Activated naive CD4-positive, alpha-beta T cell treated with anti-CD3 and anti-CD28 coated beads, Interleukin-2, amount 50 U/mL, for 72 hours (primary cell): ENCODE results near the gene ADAM15. TPM values are rescaled to one million over a fixed set of nuclear protein-coding genes. Genes with fewer than 3 reads are reported as not detected.

Experiments used
- ATAC-seq, 2 donors: fragments of 150-1000 bp; cut with Tn5 transposase; 2 replicates each; pipeline ENCODE4 v1.10.0; 2021; ENCODE audit warnings: mild to moderate bottlenecking in 2 of 2, moderate library complexity in 2 of 2
- DNase-seq, 2 donors: peaks; one replicate each; pipeline ENCODE4 v3.0.0; 2021 to 2022; ENCODE audit warnings: low spot score in 2 of 2
- H3K27ac Mint-ChIP-seq, 2 donors: one replicate each; pipeline ENCODE4 v1.8.0; 2022; ENCODE audit warnings: mild to moderate bottlenecking in 2 of 2, mixed read lengths in 2 of 2
- H3K36me3 Mint-ChIP-seq, 2 donors: one replicate each; pipeline ENCODE4 v1.8.0; 2022; ENCODE audit warnings: mixed read lengths in 2 of 2
- H3K9me3 Mint-ChIP-seq, 2 donors: one replicate each; pipeline ENCODE4 v1.8.0; 2022; ENCODE audit warnings: mixed read lengths in 2 of 2
- total RNA-seq, 2 donors: library from RNA; stranded (reverse); gene quantifications; one replicate each; pipeline ENCODE4 v1.2.3, GENCODE V29; 2022

ADAM15 gene
- total RNA-seq, 2 donors from 2014 or later: 49.9 to 52.8 TPM

DNA sequence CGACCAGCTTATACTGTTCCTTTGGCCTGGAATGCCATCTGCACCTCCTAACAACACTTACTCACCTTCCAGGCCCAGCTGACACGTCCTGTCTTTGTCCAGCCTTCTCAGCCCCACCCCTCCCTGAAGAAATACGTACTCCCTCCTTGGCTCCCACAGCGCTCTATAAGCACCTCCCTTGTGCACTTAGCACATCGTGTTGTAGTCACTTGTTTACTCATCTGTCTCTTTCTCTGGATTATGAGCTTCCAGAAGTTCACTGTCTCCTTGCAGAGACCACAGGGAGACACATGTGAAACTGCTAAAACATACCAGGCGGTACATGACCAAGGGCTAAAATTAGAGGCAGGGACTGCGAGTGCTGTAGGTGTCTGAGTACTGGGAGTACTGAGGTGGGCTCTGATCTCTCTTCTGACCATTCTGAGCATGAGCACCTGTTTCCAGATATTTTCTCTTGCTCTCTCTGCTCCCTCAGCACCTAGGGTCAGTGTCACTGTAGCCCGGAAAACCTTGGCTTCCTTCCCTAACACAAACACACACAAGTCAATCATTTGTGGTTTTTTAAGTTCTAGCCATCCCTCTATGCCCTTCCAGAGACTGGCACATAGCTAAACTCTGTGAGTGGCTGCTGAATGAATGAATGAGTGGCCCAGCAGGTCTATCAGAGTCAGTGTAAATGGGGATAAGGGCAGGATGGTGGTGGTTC is 12.4 kb upstream of the ADAM15 start:
- no peak for ATAC-seq
- no peaks in the 10 kb centered on the region for H3K9me3 Mint-ChIP-seq
- no peaks in the 10 kb centered on the region for H3K36me3 Mint-ChIP-seq
- DNase-seq: no peak
- H3K27ac Mint-ChIP-seq: no peak overlapping the region

DNA sequence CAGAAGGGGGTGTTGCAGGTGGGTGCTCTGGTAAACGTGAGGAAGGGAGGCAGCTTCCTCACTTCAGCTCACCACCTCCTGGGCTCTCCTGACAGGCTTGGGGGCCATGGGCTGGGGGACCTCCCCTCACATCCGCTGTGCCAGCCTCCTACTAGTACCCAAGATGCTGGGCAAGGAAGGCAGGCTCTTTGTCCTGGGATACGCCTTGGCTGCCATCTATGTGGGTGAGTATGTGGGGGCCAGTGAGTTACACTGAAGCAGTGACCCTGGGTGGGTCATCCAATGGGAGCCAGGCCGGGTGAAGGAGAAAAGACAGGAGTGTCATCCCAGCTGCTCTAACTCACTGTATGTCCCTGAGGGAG is 11.8 kb upstream of the ADAM15 start:
- ATAC-seq (no peak), DNase-seq (no peak)
- H3K9me3 Mint-ChIP-seq: no peaks in the 10 kb centered on the region
- H3K27ac Mint-ChIP-seq: no peak overlapping the region
- H3K36me3 Mint-ChIP-seq: no peaks in the 10 kb centered on the region

GRCh38 chr1:155040358-155041093 is 10.6 kb upstream of the ADAM15 start:
- Mint-ChIP-seq H3K9me3 (no peaks in the 10 kb centered on the region), H3K36me3 (no peaks in the 10 kb centered on the region), H3K27ac (no peak overlapping the region)
- no peak for DNase-seq
- no peak for ATAC-seq

GRCh38 chr1:155042789-155043188 is 8.3 kb upstream of the ADAM15 start:
- DNase-seq (no peak), ATAC-seq (no peak)
- peak overlapping the region in 1 of 2 donors; percentile 18 for H3K27ac Mint-ChIP-seq
- H3K36me3 Mint-ChIP-seq: no peaks in the 10 kb centered on the region
- no peaks in the 10 kb centered on the region for H3K9me3 Mint-ChIP-seq

DNA sequence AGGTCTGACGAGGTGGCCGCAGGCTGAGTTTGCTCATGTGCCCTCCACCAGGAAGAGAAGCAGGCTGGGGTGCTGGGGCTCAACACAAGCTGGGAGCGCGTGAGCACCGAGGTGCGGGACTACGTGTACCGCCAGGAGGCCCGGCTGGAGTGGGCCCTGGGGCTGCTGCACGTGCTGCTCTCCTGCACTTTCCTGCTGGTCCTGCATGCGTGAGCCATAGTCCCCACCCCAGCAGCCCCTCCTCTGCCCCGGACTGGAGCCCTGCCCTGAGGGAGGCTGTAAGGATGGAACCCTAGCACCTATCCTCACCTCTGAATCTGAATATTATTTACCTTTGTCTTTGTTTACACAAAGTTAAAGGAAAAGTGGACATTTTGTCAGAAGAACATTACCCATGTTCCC is 7.8 kb upstream of the ADAM15 start:
- ATAC-seq: no peak
- Mint-ChIP-seq H3K9me3 (no peaks in the 10 kb centered on the region), H3K36me3 (no peaks in the 10 kb centered on the region), H3K27ac (no peak overlapping the region)
- no peak for DNase-seq

GRCh38 chr1:155043793-155044192 is 7.3 kb upstream of the ADAM15 start:
- no peak for ATAC-seq
- H3K9me3 Mint-ChIP-seq: no peaks in the 10 kb centered on the region
- no peak overlapping the region for H3K27ac Mint-ChIP-seq
- no peaks in the 10 kb centered on the region for H3K36me3 Mint-ChIP-seq
- no peak for DNase-seq

- peak overlapping the region in 1 of 2 donors; percentile 24 for H3K27ac Mint-ChIP-seq
Measured at GRCh38 chr1:155044365-155044764, 6.8 kb upstream of the ADAM15 start.

GRCh38 chr1:155044812-155045657 is 6.1 kb upstream of the ADAM15 start:
- Mint-ChIP-seq H3K27ac (peak overlapping the region in 1 of 2 donors; percentile 24), H3K36me3 (no peaks in the 10 kb centered on the region), H3K9me3 (no peaks in the 10 kb centered on the region)
- ATAC-seq (peak; percentile 95 to 96), DNase-seq (peak in 1 of 2 donors; percentile 49)

More at GRCh38 chr1:155044365-155044764, 6.8 kb upstream of the ADAM15 start:
- no peak for ATAC-seq
- H3K36me3 Mint-ChIP-seq: no peaks in the 10 kb centered on the region
- no peaks in the 10 kb centered on the region for H3K9me3 Mint-ChIP-seq
- DNase-seq: no peak

DNA sequence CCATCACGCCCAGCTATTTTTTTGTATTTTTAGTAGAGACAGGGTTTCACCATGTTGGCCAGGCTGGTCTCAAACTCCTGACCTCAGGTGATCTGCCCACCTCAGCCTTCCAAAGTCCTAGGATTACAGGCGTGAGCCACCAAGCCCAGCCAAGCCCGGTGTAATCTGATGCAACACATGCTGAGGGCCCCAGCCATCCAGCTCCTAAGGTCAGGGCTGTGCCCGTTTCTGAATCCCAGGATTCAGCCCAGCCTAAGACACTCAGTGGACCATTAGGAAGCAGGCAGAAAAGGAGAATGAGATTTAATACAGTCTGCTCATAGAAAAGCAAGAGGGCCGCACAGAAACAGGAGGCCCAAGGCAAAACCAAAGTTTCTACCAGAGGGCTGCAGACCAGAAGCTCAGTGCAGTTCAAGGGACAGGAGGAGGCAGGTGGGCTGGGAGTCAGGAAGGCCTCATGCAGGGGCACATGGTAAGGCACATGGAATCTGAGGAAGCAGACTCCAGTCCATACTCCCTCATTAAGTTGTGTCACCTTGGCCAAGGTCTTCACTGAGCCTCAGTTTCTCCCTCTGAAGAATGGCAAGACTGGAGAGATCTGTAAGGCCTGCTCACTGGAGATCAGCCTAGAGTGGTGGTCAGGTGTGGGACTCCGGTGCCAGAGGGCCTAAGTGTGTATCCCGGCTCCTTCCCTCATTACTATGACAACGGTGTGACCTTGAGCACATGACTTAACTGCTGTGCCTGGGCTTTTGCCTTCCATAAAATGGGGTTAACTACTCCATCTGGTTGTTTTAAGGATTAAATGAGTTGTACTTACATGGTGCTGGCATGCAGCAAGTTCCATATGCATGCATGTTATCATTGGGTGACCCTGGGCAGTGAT is 2.4 kb upstream of the ADAM15 start:
- peak overlapping the region; percentile 29 to 39 for H3K27ac Mint-ChIP-seq
- no peaks in the 10 kb centered on the region for H3K9me3 Mint-ChIP-seq
- no peak for ATAC-seq

GRCh38 chr1:155049651-155050559 is 1.2 kb upstream of the ADAM15 start:
- Mint-ChIP-seq H3K36me3 (no peaks in the 10 kb centered on the region), H3K9me3 (no peaks in the 10 kb centered on the region), H3K27ac (peak overlapping the region; percentile 29 to 75)
- DNase-seq (no peak), ATAC-seq (no peak)

More for the DNA sequence above, 2.4 kb upstream of the ADAM15 start:
- H3K36me3 Mint-ChIP-seq: no peaks in the 10 kb centered on the region
- DNase-seq: no peak

DNA sequence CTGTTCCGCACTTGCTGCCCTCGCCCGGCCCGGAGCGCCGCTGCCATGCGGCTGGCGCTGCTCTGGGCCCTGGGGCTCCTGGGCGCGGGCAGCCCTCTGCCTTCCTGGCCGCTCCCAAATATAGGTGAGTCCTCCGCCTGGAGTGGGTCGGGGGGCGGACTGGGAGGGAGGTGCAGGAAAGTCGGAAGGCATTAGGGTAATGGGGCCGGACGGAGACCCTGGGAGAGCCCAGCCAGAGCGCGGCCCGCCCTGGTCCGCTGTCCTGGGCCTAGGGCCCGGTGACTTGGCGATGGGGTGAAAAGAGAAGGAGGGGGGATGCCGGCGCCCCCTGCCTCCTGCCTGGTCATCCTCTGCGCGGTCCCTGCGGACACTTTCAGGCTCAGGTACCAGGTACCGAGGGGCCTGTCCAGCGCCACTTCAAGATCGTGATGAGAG is 243 bp downstream of the ADAM15 start:
- Mint-ChIP-seq H3K9me3 (no peaks in the 10 kb centered on the region), H3K27ac (peak overlapping the region; percentile 19 to 55), H3K36me3 (peaks cover 0 to 4% of the 10 kb centered on the region in 2 donors)
- DNase-seq: no peak
- ATAC-seq: peak in 1 of 2 donors; percentile 15

DNA sequence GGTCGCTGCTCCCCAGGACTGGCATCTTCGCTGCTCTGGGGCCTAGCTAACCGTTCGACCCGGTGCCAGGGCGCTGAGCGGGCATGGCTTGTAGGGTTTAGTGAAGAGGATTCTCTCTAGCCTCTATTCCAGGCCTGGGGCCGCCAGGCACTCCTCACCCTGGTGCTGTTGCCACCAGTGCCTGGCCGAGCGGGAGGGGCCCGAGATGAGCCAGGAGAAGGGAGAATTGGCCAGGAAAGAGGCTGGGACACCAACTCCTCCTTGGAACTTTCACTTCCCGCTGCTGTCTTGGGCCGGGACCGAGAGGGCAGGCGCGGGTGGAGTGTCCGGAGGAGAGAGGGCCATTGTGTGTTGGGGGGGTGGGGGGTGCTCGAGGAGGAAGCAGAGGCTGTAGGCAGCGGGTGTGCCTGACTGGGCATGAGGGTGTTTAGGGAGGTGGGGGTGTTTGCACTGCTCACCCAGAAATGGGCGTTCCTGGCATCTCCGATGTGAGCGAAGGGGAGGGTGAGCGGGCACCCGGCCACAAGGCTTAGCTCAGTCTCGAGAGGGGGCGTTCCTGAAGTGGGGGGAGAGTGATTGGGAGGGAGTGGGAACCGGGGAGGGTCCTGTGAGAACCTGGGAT is 772 bp downstream of the ADAM15 start:
- Mint-ChIP-seq H3K36me3 (peaks cover 0 to 5% of the 10 kb centered on the region in 2 donors), H3K9me3 (no peaks in the 10 kb centered on the region), H3K27ac (peak overlapping the region; percentile 19 to 44)
- peak; percentile 19 to 33 for ATAC-seq
- DNase-seq: peak in 1 of 2 donors; percentile 52

GRCh38 chr1:155052439-155053395 is 1.6 kb downstream of the ADAM15 start:
- Mint-ChIP-seq H3K27ac (peak overlapping the region; percentile 19 to 44), H3K36me3 (peaks cover 3 to 5% of the 10 kb centered on the region in 2 donors), H3K9me3 (no peaks in the 10 kb centered on the region)
- DNase-seq (peak in 1 of 2 donors; percentile 36), ATAC-seq (peak in 1 of 2 donors; percentile 42)
